ENCODE results near the gene TMEM151A. TPM values are rescaled to one million over a fixed set of nuclear protein-coding genes. Genes with fewer than 3 reads are reported as not detected.

Gene TMEM151A
- polyA plus RNA-seq, 4 donors = 0.12 to 0.24 TPM; not detected in 2

- DNase-seq (ENCODE audit: low read depth in 4 of 4, low spot score in 2 of 4) = no peak
These were observed 43.1 kb downstream of the TMEM151A start for GRCh38 chr11:66334605-66335442.

- DNase-seq (ENCODE audit: low read depth in 4 of 4, low spot score in 2 of 4) = no peak
These were observed 44.0 kb downstream of the TMEM151A start for GRCh38 chr11:66335531-66336233.

- DNase-seq (ENCODE audit: low read depth in 4 of 4, low spot score in 2 of 4) = no peak
These were observed 44.8 kb downstream of the TMEM151A start, which contains the start of gene RIN1 for GRCh38 chr11:66336234-66337102. RIN1 (minus strand) TSS chr11:66336434; CDS start chr11:66336402, 32 bp downstream.

- no peak for DNase-seq (ENCODE audit: low read depth in 4 of 4, low spot score in 2 of 4)
These were observed 45.6 kb downstream of the TMEM151A start for GRCh38 chr11:66337103-66337899.

GRCh38 chr11:66338276-66339161 lies 46.8 kb downstream of the TMEM151A start:
- DNase-seq (ENCODE audit: low read depth in 4 of 4, low spot score in 2 of 4) = no peak

GRCh38 chr11:66339162-66339675 lies 47.5 kb downstream of the TMEM151A start:
- no peak for DNase-seq (ENCODE audit: low read depth in 4 of 4, low spot score in 2 of 4)

- no peak for DNase-seq (ENCODE audit: low read depth in 4 of 4, low spot score in 2 of 4)
These were observed 48.2 kb downstream of the TMEM151A start for GRCh38 chr11:66339686-66340483.

- DNase-seq (ENCODE audit: low read depth in 4 of 4, low spot score in 2 of 4) = no peak
These were observed 49.2 kb downstream of the TMEM151A start for GRCh38 chr11:66340596-66341501.

GRCh38 chr11:66341502-66342126 lies 49.9 kb downstream of the TMEM151A start:
- DNase-seq (ENCODE audit: low read depth in 4 of 4, low spot score in 2 of 4) = no peak

- no peak for DNase-seq (ENCODE audit: low read depth in 4 of 4, low spot score in 2 of 4)
These were observed 51.5 kb downstream of the TMEM151A start for GRCh38 chr11:66343176-66343575.

- peak; percentile 86 to 97 (median 90) for DNase-seq (ENCODE audit: low read depth in 4 of 4, low spot score in 2 of 4)
These were observed 53.0 kb downstream of the TMEM151A start, which contains the start of gene BRMS1 for GRCh38 chr11:66344550-66345315. BRMS1 (minus strand) TSS chr11:66345104; CDS start chr11:66342234, 2,870 bp downstream.

GRCh38 chr11:66345316-66345649 lies 53.6 kb downstream of the TMEM151A start:
- no peak for DNase-seq (ENCODE audit: low read depth in 4 of 4, low spot score in 2 of 4)
